Neural cell (in vitro differentiated cells): ENCODE results near the gene MOCS1.

Experiments used
- CTCF ChIP-seq: fragments of 450-650 bp; IDR thresholded peaks from 2 replicates; pipeline ENCODE4 v1.5.1; 2014; ENCODE audit warnings: antibody characterized with exemption, mild to moderate bottlenecking, moderate library complexity; ENCODE audit not compliant: poor library complexity, severe bottlenecking
- EP300 ChIP-seq: fragments of 450-650 bp; conservative IDR thresholded peaks from 2 replicates; pipeline ENCODE4 v1.6.1; 2014; ENCODE audit warnings: antibody characterized with exemption, mild to moderate bottlenecking, moderate library complexity; ENCODE audit not compliant: poor library complexity, severe bottlenecking
- EZH2 ChIP-seq: fragments of 200-600, 300-800 bp; shearing (Covaris generic), sonication (generic); IDR thresholded peaks from 2 replicates; pipeline ENCODE4 v1.6.1; 2014; ENCODE audit warnings: antibody characterized with exemption, low read length, borderline replicate concordance, mild to moderate bottlenecking; ENCODE audit not compliant: insufficient read depth, poor library complexity, severe bottlenecking
- MXI1 ChIP-seq: fragments of 450-650 bp; conservative IDR thresholded peaks from 2 replicates; pipeline ENCODE4 v1.6.1; 2014; ENCODE audit warnings: antibody characterized with exemption, mild to moderate bottlenecking; ENCODE audit not compliant: poor library complexity, severe bottlenecking
- POLR2AphosphoS5 ChIP-seq: IDR thresholded peaks from 2 replicates; pipeline ENCODE4 v1.6.1; 2012
- RAD21 ChIP-seq: fragments of 450-650 bp; conservative IDR thresholded peaks from 2 replicates; pipeline ENCODE4 v1.6.1; 2014; ENCODE audit warnings: antibody characterized with exemption, mild to moderate bottlenecking, moderate library complexity
- SMC3 ChIP-seq: fragments of 450-650 bp; conservative IDR thresholded peaks from 2 replicates; pipeline ENCODE4 v1.6.1; 2014; ENCODE audit warnings: antibody characterized with exemption, mild to moderate bottlenecking, moderate library complexity; ENCODE audit not compliant: poor library complexity
- TAF1 ChIP-seq: IDR thresholded peaks from 2 replicates; pipeline ENCODE4 v1.6.1; 2012; ENCODE audit warnings: low read depth
- TF ChIP-seq, protein P1 (sequence below): IDR thresholded peaks from 2 replicates; pipeline ENCODE4 v1.6.1; 2012; ENCODE audit warnings: borderline replicate concordance

DNA sequence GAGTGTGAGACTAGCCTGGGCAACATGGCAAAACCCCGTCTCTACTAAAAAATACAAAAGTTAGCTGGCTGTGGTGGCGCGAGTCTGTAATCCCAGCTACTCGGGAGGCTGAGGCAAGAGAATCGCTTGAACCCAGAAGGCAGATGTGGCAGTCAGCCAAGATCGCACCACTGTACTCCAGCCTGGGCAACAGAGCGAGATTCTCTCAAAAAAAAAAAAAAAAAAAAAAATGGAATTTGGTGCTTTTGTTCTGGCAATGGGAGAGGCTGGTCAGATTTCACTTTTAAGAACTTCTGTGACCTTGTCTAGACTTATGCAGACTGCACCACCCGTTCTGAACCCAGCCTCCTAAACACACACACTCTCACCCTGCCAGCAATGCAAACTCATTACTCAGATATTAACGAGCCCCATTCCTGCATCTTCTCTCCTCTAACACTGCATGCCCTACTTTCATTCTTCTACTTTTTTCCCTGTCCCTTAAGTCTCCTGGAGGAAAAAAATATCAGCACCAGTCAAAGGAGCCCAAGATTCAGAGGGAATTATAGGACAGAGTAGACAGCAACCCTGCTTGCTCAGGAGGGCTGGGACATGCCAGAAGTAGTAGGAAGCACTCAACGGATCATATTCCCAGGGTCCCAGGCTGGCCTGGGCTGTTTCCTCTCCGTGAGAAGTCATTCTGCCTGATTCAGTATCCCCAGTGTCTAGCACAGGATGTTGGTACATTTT lies 4.4 kb downstream of the MOCS1 start:
- TF ChIP-seq POLR2AphosphoS5 (no peak), CTCF (no peak), EZH2 (no peak), RAD21 (no peak), SMC3 (no peak), EP300 (no peak), TAF1 (no peak), MXI1 (no peak)
- TF ChIP-seq, protein P1, sequence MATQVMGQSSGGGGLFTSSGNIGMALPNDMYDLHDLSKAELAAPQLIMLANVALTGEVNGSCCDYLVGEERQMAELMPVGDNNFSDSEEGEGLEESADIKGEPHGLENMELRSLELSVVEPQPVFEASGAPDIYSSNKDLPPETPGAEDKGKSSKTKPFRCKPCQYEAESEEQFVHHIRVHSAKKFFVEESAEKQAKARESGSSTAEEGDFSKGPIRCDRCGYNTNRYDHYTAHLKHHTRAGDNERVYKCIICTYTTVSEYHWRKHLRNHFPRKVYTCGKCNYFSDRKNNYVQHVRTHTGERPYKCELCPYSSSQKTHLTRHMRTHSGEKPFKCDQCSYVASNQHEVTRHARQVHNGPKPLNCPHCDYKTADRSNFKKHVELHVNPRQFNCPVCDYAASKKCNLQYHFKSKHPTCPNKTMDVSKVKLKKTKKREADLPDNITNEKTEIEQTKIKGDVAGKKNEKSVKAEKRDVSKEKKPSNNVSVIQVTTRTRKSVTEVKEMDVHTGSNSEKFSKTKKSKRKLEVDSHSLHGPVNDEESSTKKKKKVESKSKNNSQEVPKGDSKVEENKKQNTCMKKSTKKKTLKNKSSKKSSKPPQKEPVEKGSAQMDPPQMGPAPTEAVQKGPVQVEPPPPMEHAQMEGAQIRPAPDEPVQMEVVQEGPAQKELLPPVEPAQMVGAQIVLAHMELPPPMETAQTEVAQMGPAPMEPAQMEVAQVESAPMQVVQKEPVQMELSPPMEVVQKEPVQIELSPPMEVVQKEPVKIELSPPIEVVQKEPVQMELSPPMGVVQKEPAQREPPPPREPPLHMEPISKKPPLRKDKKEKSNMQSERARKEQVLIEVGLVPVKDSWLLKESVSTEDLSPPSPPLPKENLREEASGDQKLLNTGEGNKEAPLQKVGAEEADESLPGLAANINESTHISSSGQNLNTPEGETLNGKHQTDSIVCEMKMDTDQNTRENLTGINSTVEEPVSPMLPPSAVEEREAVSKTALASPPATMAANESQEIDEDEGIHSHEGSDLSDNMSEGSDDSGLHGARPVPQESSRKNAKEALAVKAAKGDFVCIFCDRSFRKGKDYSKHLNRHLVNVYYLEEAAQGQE: no peak
